ENCODE measurements around the gene OSER1.

GRCh38 chr20:44207126-44207723 is 3.3 kb downstream of the OSER1 start:
- TF ChIP-seq, protein P1, sequence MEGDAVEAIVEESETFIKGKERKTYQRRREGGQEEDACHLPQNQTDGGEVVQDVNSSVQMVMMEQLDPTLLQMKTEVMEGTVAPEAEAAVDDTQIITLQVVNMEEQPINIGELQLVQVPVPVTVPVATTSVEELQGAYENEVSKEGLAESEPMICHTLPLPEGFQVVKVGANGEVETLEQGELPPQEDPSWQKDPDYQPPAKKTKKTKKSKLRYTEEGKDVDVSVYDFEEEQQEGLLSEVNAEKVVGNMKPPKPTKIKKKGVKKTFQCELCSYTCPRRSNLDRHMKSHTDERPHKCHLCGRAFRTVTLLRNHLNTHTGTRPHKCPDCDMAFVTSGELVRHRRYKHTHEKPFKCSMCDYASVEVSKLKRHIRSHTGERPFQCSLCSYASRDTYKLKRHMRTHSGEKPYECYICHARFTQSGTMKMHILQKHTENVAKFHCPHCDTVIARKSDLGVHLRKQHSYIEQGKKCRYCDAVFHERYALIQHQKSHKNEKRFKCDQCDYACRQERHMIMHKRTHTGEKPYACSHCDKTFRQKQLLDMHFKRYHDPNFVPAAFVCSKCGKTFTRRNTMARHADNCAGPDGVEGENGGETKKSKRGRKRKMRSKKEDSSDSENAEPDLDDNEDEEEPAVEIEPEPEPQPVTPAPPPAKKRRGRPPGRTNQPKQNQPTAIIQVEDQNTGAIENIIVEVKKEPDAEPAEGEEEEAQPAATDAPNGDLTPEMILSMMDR (IDR thresholded peaks at IDR 0.05), result no peak
- no peak for TF ChIP-seq POLR2A (IDR thresholded peaks at IDR 0.05)

Measured in Peyer's patch (tissue), 4 donors.